Measurements from ENCODE around the gene PRDM2. TPM values are rescaled to one million over a fixed set of nuclear protein-coding genes. Genes with fewer than 3 reads are reported as not detected.

PRDM2 gene
- total RNA-seq, 1 donor from 2014 or later: 44.3 TPM

- DNase-seq (ENCODE audit: low spot score, unreplicated experiment): no peak
- no peak overlapping the region for H3K27ac Mint-ChIP-seq
- no peak for TF ChIP-seq CTCF (IDR thresholded peaks at IDR 0.05; ENCODE audit: unreplicated experiment)
- no peak overlapping the region for H3K4me3 Mint-ChIP-seq (ENCODE audit: low read depth)
- H3K4me1 Mint-ChIP-seq (ENCODE audit: low read depth): no peaks in the 10 kb centered on the region
- H3K9me3 Mint-ChIP-seq (ENCODE audit: low read depth): peaks cover 22% of the 10 kb centered on the region
- peaks cover 17% of the 10 kb centered on the region for H3K27me3 Mint-ChIP-seq
- no peaks in the 10 kb centered on the region for H3K36me3 Mint-ChIP-seq (ENCODE audit: insufficient read depth)
Observed at GRCh38 chr1:13860031-13860430, 160.0 kb downstream of the PRDM2 start.

- Mint-ChIP-seq H3K4me3 (ENCODE audit: low read depth) (no peak overlapping the region), H3K36me3 (ENCODE audit: insufficient read depth) (no peaks in the 10 kb centered on the region), H3K9me3 (ENCODE audit: low read depth) (no peaks in the 10 kb centered on the region), H3K4me1 (ENCODE audit: low read depth) (no peaks in the 10 kb centered on the region), H3K27me3 (peaks cover 21% of the 10 kb centered on the region), H3K27ac (no peak overlapping the region)
- no peak for DNase-seq (ENCODE audit: low spot score, unreplicated experiment)
- no peak for TF ChIP-seq CTCF (IDR thresholded peaks at IDR 0.05; ENCODE audit: unreplicated experiment)
Observed at GRCh38 chr1:13864760-13865159, 164.8 kb downstream of the PRDM2 start.

- DNase-seq (ENCODE audit: low spot score, unreplicated experiment): no peak
- Mint-ChIP-seq H3K9me3 (ENCODE audit: low read depth) (no peaks in the 10 kb centered on the region), H3K4me1 (ENCODE audit: low read depth) (no peaks in the 10 kb centered on the region), H3K36me3 (ENCODE audit: insufficient read depth) (no peaks in the 10 kb centered on the region), H3K27me3 (peaks cover 20% of the 10 kb centered on the region), H3K27ac (no peak overlapping the region), H3K4me3 (ENCODE audit: low read depth) (no peak overlapping the region)
- TF ChIP-seq CTCF (IDR thresholded peaks at IDR 0.05; ENCODE audit: unreplicated experiment): no peak
Observed at GRCh38 chr1:13865851-13866250, 165.9 kb downstream of the PRDM2 start.

- no peaks in the 10 kb centered on the region for H3K4me1 Mint-ChIP-seq (ENCODE audit: low read depth)
- TF ChIP-seq CTCF (IDR thresholded peaks at IDR 0.05; ENCODE audit: unreplicated experiment): no peak
- no peaks in the 10 kb centered on the region for H3K36me3 Mint-ChIP-seq (ENCODE audit: insufficient read depth)
- H3K27me3 Mint-ChIP-seq: peaks cover 15% of the 10 kb centered on the region
- H3K27ac Mint-ChIP-seq: no peak overlapping the region
- no peak overlapping the region for H3K4me3 Mint-ChIP-seq (ENCODE audit: low read depth)
- no peak for DNase-seq (ENCODE audit: low spot score, unreplicated experiment)
- peaks cover 3% of the 10 kb centered on the region for H3K9me3 Mint-ChIP-seq (ENCODE audit: low read depth)
Observed at GRCh38 chr1:13867603-13868002, 167.6 kb downstream of the PRDM2 start.

- peaks cover 11% of the 10 kb centered on the region for H3K27me3 Mint-ChIP-seq
- H3K36me3 Mint-ChIP-seq (ENCODE audit: insufficient read depth): no peaks in the 10 kb centered on the region
- H3K27ac Mint-ChIP-seq: no peak overlapping the region
- no peak for TF ChIP-seq CTCF (IDR thresholded peaks at IDR 0.05; ENCODE audit: unreplicated experiment)
- no peak overlapping the region for H3K4me3 Mint-ChIP-seq (ENCODE audit: low read depth)
- DNase-seq (ENCODE audit: low spot score, unreplicated experiment): no peak
- peaks cover 3% of the 10 kb centered on the region for H3K9me3 Mint-ChIP-seq (ENCODE audit: low read depth)
- H3K4me1 Mint-ChIP-seq (ENCODE audit: low read depth): no peaks in the 10 kb centered on the region
Observed at GRCh38 chr1:13869172-13869797, 169.3 kb downstream of the PRDM2 start.
